HG02588 (cell line): ENCODE measurements around the gene COQ8A.

Source experiments
- ATAC-seq: cut with Tn5 transposase; IDR thresholded peaks from one replicate; pipeline ENCODE4 v1.9.1; 2021; ENCODE audit warnings: mild to moderate bottlenecking, moderate library complexity; ENCODE audit not compliant: unreplicated experiment

The COQ8A gene

GRCh38 chr1:226972931-226973330 lies 32.8 kb downstream of the COQ8A start:
- ATAC-seq = no peak

- no peak for ATAC-seq
These were observed 33.3 kb downstream of the COQ8A start for GRCh38 chr1:226973371-226973897.

GRCh38 chr1:226973898-226974543 lies 33.9 kb downstream of the COQ8A start:
- ATAC-seq = no peak

GRCh38 chr1:226974544-226975258 lies 34.6 kb downstream of the COQ8A start:
- ATAC-seq = no peak

- ATAC-seq = no peak
These were observed 35.5 kb downstream of the COQ8A start for GRCh38 chr1:226975259-226976250.

GRCh38 chr1:226976276-226976977 lies 36.3 kb downstream of the COQ8A start:
- no peak for ATAC-seq

GRCh38 chr1:226976978-226977642 lies 37.0 kb downstream of the COQ8A start:
- ATAC-seq = no peak

- ATAC-seq = no peak
These were observed 37.7 kb downstream of the COQ8A start for GRCh38 chr1:226977643-226978431.

GRCh38 chr1:226978432-226979114 lies 38.5 kb downstream of the COQ8A start:
- no peak for ATAC-seq

- ATAC-seq = no peak
These were observed 39.0 kb downstream of the COQ8A start for GRCh38 chr1:226979115-226979516.

GRCh38 chr1:226979517-226980121 lies 39.5 kb downstream of the COQ8A start:
- no peak for ATAC-seq

GRCh38 chr1:226980122-226980560 lies 40.0 kb downstream of the COQ8A start:
- ATAC-seq = no peak

GRCh38 chr1:226980565-226981385 lies 40.7 kb downstream of the COQ8A start:
- no peak for ATAC-seq

GRCh38 chr1:226981386-226981817 lies 41.3 kb downstream of the COQ8A start:
- ATAC-seq = no peak

- no peak for ATAC-seq
These were observed 41.7 kb downstream of the COQ8A start for GRCh38 chr1:226981838-226982237.

- ATAC-seq = no peak
These were observed 42.5 kb downstream of the COQ8A start for GRCh38 chr1:226982451-226983177.
